GM12878 (cell line): ENCODE measurements around the gene CTBS. TPM values are rescaled to one million over a fixed set of nuclear protein-coding genes. Genes with fewer than 3 reads are reported as not detected.

Source experiments
- ATAC-seq: fragments of 200-7000 bp; cut with Tn5 transposase; 3 replicates; pipeline ENCODE4 v1.9.1; 2020; ENCODE audit warnings: mild to moderate bottlenecking, moderate library complexity
- BruUV-seq: library from RNA; stranded (reverse); fragments of 400-500 nt; replicated peaks from 2 replicates; lab custom pipeline; 2021; lab: Mats Ljungman, UMichigan
- CTCF ChIA-PET: fragments of 300-600 bp; sonication (Branson Sonifier 250); formaldehyde crosslinking; extraction: SDS; loops from one replicate; lab custom pipeline; 2021; ENCODE audit warnings: inconsistent platforms; lab: Yijun Ruan, JAX
- POLR2A ChIA-PET: fragments of 350-600 bp; formaldehyde crosslinking; extraction: SDS; loops from one replicate; lab custom pipeline; 2021; ENCODE audit warnings: inconsistent platforms; lab: Charles Lee
- RAD21 ChIA-PET: fragments of 300-600 bp; sonication (Branson Sonifier 250); formaldehyde crosslinking; loops from one replicate; lab custom pipeline; 2023; ENCODE audit warnings: antibody characterized with exemption; ENCODE audit not compliant: unreplicated experiment; lab: Charles Lee
- SMC1A ChIA-PET: fragments of 300-600 bp; sonication (Branson Sonifier 250); formaldehyde crosslinking; loops from one replicate; lab custom pipeline; 2023; ENCODE audit not compliant: unreplicated experiment, uncharacterized antibody; lab: Charles Lee
- DNase-seq: peaks from one replicate; pipeline ENCODE4 v3.0.0-alpha.2; 2011; ENCODE audit warnings: low read depth, low spot score
- FAIRE-seq: peaks from 3 replicates; lab custom pipeline; 2011; peaks lifted over from hg19 to GRCh38; lab: Jason Lieb, UNC
- H2AFZ ChIP-seq: 2 replicates; pipeline ENCODE4 v1.6.0; 2011; ENCODE audit warnings: low read depth, low read length, control low read depth; ENCODE audit not compliant: control insufficient read depth
- H3K27ac ChIP-seq: 2 replicates; pipeline ENCODE4 v1.5.1; 2011; ENCODE audit warnings: control low read depth; ENCODE audit not compliant: control insufficient read depth, insufficient read depth
- H3K27me3 ChIP-seq, 2 experiments: replicated peaks in 1 of 2; 2 replicates each; pipeline versions ENCODE4 v1.6.0 to v1.6.1; 2011; ENCODE audit warnings: low read length in 1 of 2; ENCODE audit not compliant: control insufficient read depth in 2 of 2, insufficient read depth in 2 of 2
- H3K36me3 ChIP-seq, 2 experiments: 2 replicates each; pipeline ENCODE4 v1.5.1; 2011; ENCODE audit warnings: low read length in 1 of 2; ENCODE audit not compliant: control insufficient read depth in 2 of 2, insufficient read depth in 2 of 2
- H3K4me1 ChIP-seq: 2 replicates; pipeline ENCODE4 v1.6.1; 2011; ENCODE audit warnings: mild to moderate bottlenecking, low read length, moderate library complexity, mixed read lengths; ENCODE audit not compliant: control insufficient read depth, insufficient read depth
- H3K4me2 ChIP-seq: 2 replicates; pipeline ENCODE4 v1.6.0; 2011; ENCODE audit warnings: control low read depth; ENCODE audit not compliant: control insufficient read depth, insufficient read depth
- H3K4me3 ChIP-seq: fragments of 200-600 bp; sonication (generic); 2 replicates; pipeline ENCODE4 v1.5.1; 2016
- H3K79me2 ChIP-seq: 2 replicates; pipeline ENCODE4 v1.6.0; 2011; ENCODE audit warnings: low read length; ENCODE audit not compliant: control insufficient read depth, insufficient read depth
- H3K9ac ChIP-seq: 2 replicates; pipeline ENCODE4 v1.8.0; 2011; ENCODE audit warnings: low read length, control low read depth, mixed read lengths; ENCODE audit not compliant: control insufficient read depth, insufficient read depth
- H3K9me3 ChIP-seq: replicated peaks from 3 replicates; pipeline ENCODE4 v1.5.1; 2011; ENCODE audit warnings: mild to moderate bottlenecking, low read length; ENCODE audit not compliant: control insufficient read depth, insufficient read depth
- H4K20me1 ChIP-seq: 2 replicates; pipeline ENCODE4 v1.6.0; 2011; ENCODE audit not compliant: control insufficient read depth, insufficient read depth
- ATF7 ChIP-seq: fragments of 450-650 bp; IDR thresholded peaks from 2 replicates; pipeline ENCODE4 v1.6.1; 2016; ENCODE audit warnings: low read depth, mild to moderate bottlenecking
- BRCA1 ChIP-seq: IDR thresholded peaks from 2 replicates; pipeline ENCODE4 v1.6.1; 2011; ENCODE audit warnings: low read depth, low read length, improper control_type of control experiment
- CBX5 ChIP-seq: sonication (generic); IDR thresholded peaks from 2 replicates; pipeline ENCODE4 v1.6.1; 2016; ENCODE audit warnings: low read depth, moderate library complexity, mild to moderate bottlenecking, inconsistent platforms
- CHD4 ChIP-seq: fragments of 200-600 bp; sonication (generic); IDR thresholded peaks from 2 replicates; pipeline ENCODE4 v1.6.1; 2016; ENCODE audit warnings: mild to moderate bottlenecking
- EED ChIP-seq: sonication (generic); IDR thresholded peaks from 2 replicates; pipeline ENCODE4 v1.6.1; 2016; ENCODE audit warnings: antibody characterized with exemption, low read depth
- GABPA ChIP-seq: IDR thresholded peaks from 2 replicates; pipeline ENCODE4 v1.6.1; 2014; ENCODE audit warnings: antibody characterized with exemption, low read depth, mild to moderate bottlenecking, inconsistent platforms
- MEF2B ChIP-seq: fragments of 450-650 bp; IDR thresholded peaks from 2 replicates; pipeline ENCODE4 v1.6.1; 2018; ENCODE audit warnings: mild to moderate bottlenecking, moderate library complexity; ENCODE audit not compliant: partially characterized antibody, poor library complexity, severe bottlenecking
- MXI1 ChIP-seq: fragments of 150-350 bp; IDR thresholded peaks from 2 replicates; pipeline ENCODE4 v1.6.1; 2011; ENCODE audit warnings: low read depth, mild to moderate bottlenecking, inconsistent platforms, low read length, improper control_type of control experiment
- NBN ChIP-seq: fragments of 450-650 bp; IDR thresholded peaks from 2 replicates; pipeline ENCODE4 v1.6.1; 2016
- NFXL1 ChIP-seq: fragments of 450-650 bp; IDR thresholded peaks from 2 replicates; pipeline ENCODE4 v1.6.1; 2017; ENCODE audit warnings: antibody characterized with exemption, mild to moderate bottlenecking, borderline replicate concordance
- NFYB ChIP-seq: IDR thresholded peaks from 2 replicates; pipeline ENCODE4 v1.6.1; 2011; ENCODE audit warnings: low read depth, mild to moderate bottlenecking, low read length, improper control_type of control experiment, moderate library complexity; ENCODE audit not compliant: insufficient read depth
- NRF1 ChIP-seq: conservative IDR thresholded peaks from 2 replicates; pipeline ENCODE4 v1.6.1; 2011; ENCODE audit warnings: mild to moderate bottlenecking, low read depth, low read length, improper control_type of control experiment
- SIX5 ChIP-seq: IDR thresholded peaks from 2 replicates; pipeline ENCODE4 v1.6.1; 2011; ENCODE audit warnings: mild to moderate bottlenecking, low read depth, low read length, moderate library complexity; ENCODE audit not compliant: severe bottlenecking
- TARDBP ChIP-seq: IDR thresholded peaks from 2 replicates; pipeline ENCODE4 v1.6.1; 2016; ENCODE audit warnings: borderline replicate concordance
- USF2 ChIP-seq: IDR thresholded peaks from 2 replicates; pipeline ENCODE4 v1.6.1; 2011; ENCODE audit warnings: low read depth, low read length, improper control_type of control experiment, borderline replicate concordance
- ZBED1 ChIP-seq: IDR thresholded peaks from 2 replicates; pipeline ENCODE4 v1.6.1; 2016; ENCODE audit warnings: borderline replicate concordance
- ZNF207 ChIP-seq: fragments of 450-650 bp; IDR thresholded peaks from 2 replicates; pipeline ENCODE4 v1.6.1; 2014; ENCODE audit warnings: antibody characterized with exemption, mild to moderate bottlenecking, borderline replicate concordance
- ZNF217 ChIP-seq: fragments of 450-650 bp; IDR thresholded peaks from 2 replicates; pipeline ENCODE4 v1.6.1; 2017; ENCODE audit warnings: antibody characterized with exemption, mild to moderate bottlenecking
- WGBS: methylation state at CpG from one replicate; pipeline ENCODE4 v1.1.6; 2016; ENCODE audit warnings: low lambda C conversion rate; ENCODE audit not compliant: insufficient replicate concordance, insufficient coverage; ENCODE audit errors: missing lambda C conversion rate; 5-methylcytosine and 5-hydroxymethylcytosine counted together
- in situ Hi-C: fragments of 300-500 bp; cut with MboI; formaldehyde crosslinking; loops from 9 replicates; pipeline ENCODE4 v1.14.3; 2018; ENCODE audit warnings: mixed read lengths
- intact Hi-C: fragments of 100-400 bp; cut with micrococcal nuclease; formaldehyde crosslinking; loops from one replicate; pipeline ENCODE4 v1.14.2; 2022; ENCODE audit not compliant: unreplicated experiment
- polyA plus RNA-seq, 11 experiments: library from polyadenylated mRNA; depleted of rRNA in 4 of 11; unstranded in 6 of 11; stranded (reverse) in 5 of 11; fragments of >200 nt; fragmentation: Nextera tagmentation in 4 of 11; fragmentation: Illumina TruSeq in 1 of 11; extraction: Ambion mirVana in 4 of 11; extraction: Trizol in 1 of 11; gene quantifications; 1 replicate in 1 of 11; 2 replicates in 10 of 11; pipeline versions ENCODE4 v1.2.1 to v1.2.3, GENCODE V29; 2011 to 2016; ENCODE audit warnings: inconsistent platforms in 2 of 11, missing spikeins in 2 of 11, low read depth in 1 of 11
- total RNA-seq, 4 experiments: library from RNA; depleted of rRNA in 3 of 4; stranded (reverse); fragments of >200 nt in 3 of 4; fragmentation: Illumina TruSeq in 1 of 4; extraction: Trizol in 1 of 4; gene quantifications; 2 replicates each; pipeline versions ENCODE4 v1.2.1 to v1.2.3, GENCODE V29; 2013 to 2021
- TF ChIP-seq, protein P1 (sequence below), 3 experiments: IDR thresholded peaks in 2 of 3; conservative IDR thresholded peaks in 1 of 3; 2 replicates each; pipeline ENCODE4 v1.5.1; 2011; ENCODE audit warnings: low read depth in 3 of 3, low read length in 3 of 3, mild to moderate bottlenecking in 3 of 3, control low read depth in 2 of 3, moderate library complexity in 2 of 3, inconsistent platforms in 1 of 3, mixed read lengths in 1 of 3; ENCODE audit not compliant: control insufficient read depth in 2 of 3, insufficient read depth in 1 of 3; ENCODE audit errors: extremely low read depth in 1 of 3

Gene CTBS
- total and polyA plus RNA-seq, 10 of the 15 experiments (the other 5 are each of a cell fraction or from before 2014, with no cell fraction given), result 4.3 to 21.2 (median 12.3) TPM

DNA sequence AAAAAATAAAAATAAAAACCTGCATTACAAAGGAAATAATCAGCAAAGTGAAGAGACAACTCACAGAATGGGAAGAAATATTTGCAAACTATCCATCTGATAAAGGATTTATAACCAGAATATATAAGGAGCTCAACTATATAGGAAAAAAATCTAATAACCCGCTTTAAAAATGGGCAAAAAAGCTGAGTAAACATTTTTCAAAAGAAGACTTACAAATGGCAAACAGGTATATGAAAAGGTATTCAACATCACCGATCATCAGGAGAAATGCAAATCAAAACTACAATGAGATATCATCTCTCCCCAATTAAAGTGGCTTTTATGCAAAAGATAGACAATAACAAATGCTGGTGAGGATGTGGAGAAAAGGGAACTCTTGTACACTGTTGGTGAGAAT is 64.1 kb downstream of the CTBS start:
- Histone ChIP-seq H3K36me3 (no peaks in the 10 kb centered on the region; a peak in 1 of 4 replicates), H2AFZ (no peak overlapping the region), H4K20me1 (no peaks in the 10 kb centered on the region), H3K4me1 (no peaks in the 10 kb centered on the region), H3K4me3 (no peak overlapping the region), H3K9me3 (peaks cover 2% of the 10 kb centered on the region; the same call in 1 of the 3 replicates), H3K4me2 (no peak overlapping the region), H3K79me2 (peaks cover 17% of the 10 kb centered on the region), H3K9ac (no peak overlapping the region), H3K27ac (no peak overlapping the region), H3K27me3 (no peaks in the 10 kb centered on the region)
- in situ Hi-C loops, result no loop called here
- no peak for ATAC-seq
- POLR2A ChIA-PET, result no interaction called here
- TF ChIP-seq ZNF207 (no peak), GABPA (no peak), MEF2B (no peak), ZNF217 (no peak), ATF7 (no peak), CHD4 (no peak), TARDBP (no peak), MXI1 (no peak), NFXL1 (no peak), NBN (no peak), BRCA1 (no peak), USF2 (no peak), SIX5 (no peak), NFYB (no peak), CBX5 (no peak), EED (no peak), NRF1 (no peak), ZBED1 (no peak)
- TF ChIP-seq, protein P1, sequence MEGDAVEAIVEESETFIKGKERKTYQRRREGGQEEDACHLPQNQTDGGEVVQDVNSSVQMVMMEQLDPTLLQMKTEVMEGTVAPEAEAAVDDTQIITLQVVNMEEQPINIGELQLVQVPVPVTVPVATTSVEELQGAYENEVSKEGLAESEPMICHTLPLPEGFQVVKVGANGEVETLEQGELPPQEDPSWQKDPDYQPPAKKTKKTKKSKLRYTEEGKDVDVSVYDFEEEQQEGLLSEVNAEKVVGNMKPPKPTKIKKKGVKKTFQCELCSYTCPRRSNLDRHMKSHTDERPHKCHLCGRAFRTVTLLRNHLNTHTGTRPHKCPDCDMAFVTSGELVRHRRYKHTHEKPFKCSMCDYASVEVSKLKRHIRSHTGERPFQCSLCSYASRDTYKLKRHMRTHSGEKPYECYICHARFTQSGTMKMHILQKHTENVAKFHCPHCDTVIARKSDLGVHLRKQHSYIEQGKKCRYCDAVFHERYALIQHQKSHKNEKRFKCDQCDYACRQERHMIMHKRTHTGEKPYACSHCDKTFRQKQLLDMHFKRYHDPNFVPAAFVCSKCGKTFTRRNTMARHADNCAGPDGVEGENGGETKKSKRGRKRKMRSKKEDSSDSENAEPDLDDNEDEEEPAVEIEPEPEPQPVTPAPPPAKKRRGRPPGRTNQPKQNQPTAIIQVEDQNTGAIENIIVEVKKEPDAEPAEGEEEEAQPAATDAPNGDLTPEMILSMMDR (IDR thresholded peaks at IDR 0.05 in 2 of 3, conservative IDR thresholded peaks at IDR 0.05 in 1 of 3; ENCODE audit: control insufficient read depth in 2 of 3, extremely low read depth in 1 of 3, insufficient read depth in 1 of 3, low read depth in 3 of 3, low read length in 3 of 3), result no peak
- BruUV-seq, result no TSS peak
- RAD21 ChIA-PET, result no interaction called here
- no peak for DNase-seq
- 100% methylated on average over 2 of the region's 2 CpGs for WGBS
- intact Hi-C loops, result no loop called here
- CTCF ChIA-PET, result interaction anchor here (0.6 kb wide), 1 partner anchor 179 kb away, joined by 3 read pairs; no protein-coding TSS in a partner anchor
- FAIRE-seq, result no peak
- SMC1A ChIA-PET, result interaction anchor here (1.2 kb wide), 1 partner anchor 63 kb away, joined by 4 read pairs; no protein-coding TSS in a partner anchor
